Limb (tissue), 2 donors: ENCODE measurements around the gene VPS13D.
"Not testable (repeated sequence)": the region's sequence is repeated elsewhere in the genome, so short reads cannot be mapped to it uniquely, and the experiment has no call there.

Source experiments
- DNase-seq, 2 donors: peaks; one replicate each; pipeline ENCODE4 v3.0.0-alpha.2; 2016; ENCODE audit errors: extremely low spot score in 2 of 2

Gene VPS13D

DNA sequence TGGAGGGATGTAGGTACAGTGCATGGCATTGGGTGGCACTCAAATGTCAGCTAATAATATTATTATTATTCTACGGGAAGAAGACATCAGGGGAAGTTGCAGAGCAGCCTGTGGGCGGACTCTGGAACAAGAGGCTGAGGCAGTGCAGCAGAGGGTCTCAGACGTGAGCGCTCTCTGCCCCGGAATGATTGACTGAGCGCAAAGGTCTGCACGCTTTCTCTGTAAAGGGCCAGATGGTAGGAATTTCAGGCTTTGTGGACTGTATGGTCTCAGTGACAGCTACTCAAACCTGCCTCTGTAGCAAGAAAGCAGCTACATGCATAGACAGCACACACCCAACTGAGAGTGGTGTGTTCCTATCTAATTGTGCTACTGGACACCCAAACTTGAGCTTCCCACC lies 29.6 kb upstream of the VPS13D start:
- no peak for DNase-seq

DNA sequence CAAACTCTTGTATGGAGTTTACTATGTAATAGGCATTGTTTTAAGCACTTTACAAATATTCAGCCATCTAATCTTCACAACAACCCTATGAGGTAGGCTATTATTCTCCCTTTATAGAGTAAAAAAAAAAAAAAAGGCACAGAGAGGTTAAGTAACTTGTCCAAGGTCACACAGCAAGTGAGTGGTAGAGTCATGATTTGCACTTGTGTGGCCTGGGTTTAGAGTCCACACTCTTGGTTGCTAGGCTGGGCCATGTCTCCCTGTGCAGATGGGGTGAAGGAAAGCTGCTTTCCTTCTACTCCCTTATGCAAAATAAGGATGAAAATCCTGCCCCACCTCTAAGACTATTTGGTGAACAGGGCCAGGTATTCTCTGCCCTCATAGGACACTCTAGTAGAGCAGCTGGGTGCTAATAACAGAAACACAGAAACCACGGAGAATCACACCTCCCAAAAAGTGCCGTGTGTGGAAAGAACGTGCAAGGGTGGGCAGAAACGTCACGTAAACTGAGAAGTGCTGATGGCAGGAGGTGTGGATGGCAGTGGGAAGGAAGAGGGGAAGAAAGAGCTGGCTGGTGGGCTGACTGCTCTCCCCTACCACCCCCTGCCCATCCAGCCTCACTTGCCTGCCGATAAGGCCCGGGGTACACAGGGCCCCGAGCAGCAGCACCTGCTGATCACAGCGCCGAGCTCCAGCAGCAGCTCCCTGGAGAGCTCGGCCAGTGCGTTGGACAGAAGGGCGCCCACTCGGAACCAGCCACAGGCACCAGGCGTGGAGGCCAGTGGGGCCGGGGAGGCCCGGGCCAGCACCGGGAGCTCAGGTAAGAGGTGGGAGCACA lies 28.3 kb upstream of the VPS13D start:
- DNase-seq = no peak

DNA sequence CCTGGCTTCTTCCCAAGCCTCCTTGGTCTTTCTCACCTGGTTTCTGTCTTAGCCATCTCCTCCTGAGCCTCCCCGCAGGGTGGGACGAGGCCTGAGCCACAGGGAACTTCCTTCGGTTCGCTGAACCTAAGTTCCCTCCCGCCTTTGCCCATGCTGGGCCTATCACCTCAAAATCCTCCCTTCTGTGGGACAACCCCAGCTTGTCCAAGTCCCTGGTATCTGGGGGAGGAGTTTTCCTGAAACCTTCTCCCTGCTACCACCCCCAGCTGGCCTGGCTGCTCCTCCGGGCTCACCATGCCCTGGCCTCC lies 27.7 kb upstream of the VPS13D start:
- DNase-seq = no peak

DNA sequence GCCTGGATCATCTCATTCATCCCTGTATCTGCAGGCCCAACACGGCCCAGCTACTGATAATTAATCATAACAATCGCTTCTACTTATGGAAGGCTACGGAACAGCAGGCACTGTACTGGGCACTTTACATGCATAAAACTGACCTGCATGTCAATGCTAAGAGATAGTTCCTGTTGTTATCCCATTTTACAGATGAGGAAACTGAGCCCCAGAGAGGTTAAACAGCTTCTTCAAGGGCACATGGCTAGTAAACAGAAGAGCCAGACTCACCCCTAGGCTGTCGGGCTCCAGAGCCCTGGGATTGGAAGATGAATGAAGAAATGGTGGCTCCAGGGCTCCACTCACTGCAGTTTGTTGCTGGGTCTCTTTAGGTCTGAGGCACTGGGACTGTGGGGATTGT lies 27.3 kb upstream of the VPS13D start:
- no peak for DNase-seq

DNA sequence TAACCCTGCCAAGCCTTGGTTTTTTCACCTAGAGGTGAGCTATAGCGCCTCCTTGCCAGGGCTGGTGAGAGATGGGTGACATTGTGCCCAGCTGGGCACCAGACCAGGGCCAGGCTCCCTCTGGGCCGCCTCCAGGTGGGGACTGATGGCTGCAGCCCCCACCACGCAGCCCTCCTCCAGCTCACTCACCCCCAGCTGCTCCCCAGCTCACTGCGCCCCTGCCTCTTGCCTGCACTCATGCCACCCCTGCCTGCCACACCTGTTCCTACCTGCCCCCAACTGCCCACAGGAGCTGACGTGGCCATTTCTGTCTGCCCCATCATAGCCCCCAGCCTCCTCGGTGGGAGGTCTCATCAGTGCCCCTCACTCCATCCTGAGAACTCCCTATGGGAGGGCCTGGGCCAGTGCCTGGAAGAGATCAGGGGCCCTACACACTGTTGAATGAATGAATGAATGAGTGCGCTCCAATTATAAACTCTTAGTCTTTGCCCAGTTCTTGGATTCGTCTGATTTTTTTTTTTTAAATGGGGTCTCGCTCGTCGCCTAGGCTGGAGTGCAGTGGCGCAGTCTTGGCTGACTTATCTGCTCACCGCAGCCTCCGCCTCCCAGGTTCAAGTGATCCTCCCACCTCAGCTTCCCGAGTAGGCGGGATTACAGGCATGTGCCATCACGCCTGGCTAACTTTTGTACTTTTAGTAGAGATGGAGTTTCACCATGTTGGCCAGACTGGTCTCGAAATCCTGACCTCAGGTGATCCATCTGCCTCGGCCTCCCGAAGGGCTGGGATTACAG lies 26.4 kb upstream of the VPS13D start:
- DNase-seq = no peak

DNA sequence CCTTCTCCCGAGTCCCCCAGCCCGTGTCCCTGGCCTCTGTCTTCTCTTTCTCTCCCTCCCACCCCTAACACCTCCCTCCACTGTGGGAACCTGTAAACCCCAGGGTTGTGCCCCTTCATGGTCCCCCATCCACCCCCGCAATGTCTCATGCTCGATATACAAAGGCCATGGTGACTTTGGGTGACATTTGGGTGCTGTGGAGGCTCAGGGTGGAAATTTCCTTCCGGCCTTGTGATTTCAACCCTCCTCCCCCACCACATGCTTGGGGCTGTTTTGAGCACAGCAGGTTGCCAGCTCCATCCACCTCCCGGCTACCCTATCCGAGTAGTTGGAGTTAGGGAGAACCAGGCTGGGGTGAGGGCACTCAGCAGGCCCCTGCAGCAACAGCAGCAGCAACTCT lies 25.7 kb upstream of the VPS13D start:
- DNase-seq = no peak

DNA sequence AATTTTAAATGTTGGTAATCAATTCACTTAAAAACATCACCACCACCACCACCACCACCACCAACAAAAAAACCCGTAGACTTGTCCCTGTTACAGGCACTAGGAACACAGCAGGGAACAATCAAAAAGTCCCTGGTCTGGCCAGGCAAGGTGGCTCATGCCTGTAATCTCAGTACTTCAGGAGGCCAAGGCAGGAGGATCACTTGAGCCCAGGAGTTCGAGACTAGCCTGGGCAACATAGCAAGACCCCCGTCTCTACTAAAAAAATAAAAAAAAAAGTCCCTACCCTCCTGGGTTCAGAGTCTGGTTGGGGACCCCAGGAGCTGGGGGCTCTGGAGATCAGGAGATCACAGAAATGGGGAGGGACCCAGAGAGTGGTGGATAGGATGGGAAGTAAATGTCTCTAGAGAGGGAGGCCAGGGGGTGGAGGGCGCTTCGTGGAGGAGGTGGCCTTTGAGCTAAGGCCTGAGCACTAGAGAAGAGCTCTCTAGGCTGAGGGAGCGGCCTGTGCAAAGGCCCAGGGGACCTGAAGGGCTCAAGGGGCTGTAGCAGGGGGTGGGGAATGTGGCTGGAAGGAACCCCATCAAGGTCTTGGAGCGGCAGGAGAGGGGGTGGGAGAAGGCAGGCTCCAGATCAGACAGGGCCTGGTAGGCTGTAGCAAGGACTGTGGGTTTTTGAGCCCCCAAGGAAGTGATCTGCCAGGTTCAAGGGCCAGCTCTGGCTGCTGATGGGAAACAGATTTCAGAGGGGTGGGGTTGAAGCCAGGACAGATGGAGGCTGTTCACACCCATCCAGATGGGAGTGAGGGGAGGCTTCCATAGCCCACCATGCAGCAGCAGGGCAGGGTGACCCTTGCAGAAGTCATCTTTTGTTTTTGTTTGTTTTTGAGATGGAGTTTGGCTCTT lies 24.8 kb upstream of the VPS13D start:
- no peak for DNase-seq

DNA sequence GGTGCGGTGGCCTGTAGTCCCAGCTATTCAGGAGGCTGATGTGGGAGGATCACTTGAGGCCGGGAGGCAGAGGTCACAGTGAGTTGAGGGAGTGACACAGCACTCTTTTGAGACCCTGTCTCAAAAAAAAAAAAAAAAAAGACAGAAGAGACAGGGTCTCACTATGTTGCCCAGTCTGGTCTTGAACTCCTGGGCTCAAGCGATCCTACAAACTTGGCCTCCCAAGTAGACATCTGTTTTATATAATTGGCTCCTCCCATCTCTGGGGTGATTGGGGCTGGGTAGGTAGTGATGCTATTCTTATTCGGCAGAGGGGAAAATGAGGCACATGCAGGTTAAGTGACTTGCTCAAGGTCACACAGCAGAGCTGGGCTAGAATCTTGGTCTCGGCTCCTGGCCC lies 23.6 kb upstream of the VPS13D start:
- no peak for DNase-seq

DNA sequence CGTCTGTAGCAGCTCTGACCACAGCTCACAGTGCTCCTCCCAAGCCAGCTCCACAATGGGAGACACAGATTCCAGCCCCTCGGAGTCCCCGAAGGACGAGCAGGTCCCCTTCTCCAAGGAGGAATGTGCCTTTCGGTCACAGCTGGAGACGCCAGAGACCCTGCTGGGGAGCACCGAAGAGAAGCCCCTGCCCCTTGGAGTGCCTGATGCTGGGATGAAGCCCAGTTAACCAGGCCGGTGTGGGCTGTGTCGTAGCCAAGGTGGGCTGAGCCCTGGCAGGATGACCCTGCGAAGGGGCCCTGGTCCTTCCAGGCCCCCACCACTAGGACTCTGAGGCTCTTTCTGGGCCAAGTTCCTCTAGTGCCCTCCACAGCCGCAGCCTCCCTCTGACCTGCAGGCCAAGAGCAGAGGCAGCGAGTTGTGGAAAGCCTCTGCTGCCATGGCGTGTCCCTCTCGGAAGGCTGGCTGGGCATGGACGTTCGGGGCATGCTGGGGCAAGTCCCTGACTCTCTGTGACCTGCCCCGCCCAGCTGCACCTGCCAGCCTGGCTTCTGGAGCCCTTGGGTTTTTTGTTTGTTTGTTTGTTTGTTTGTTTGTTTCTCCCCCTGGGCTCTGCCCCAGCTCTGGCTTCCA lies 22.9 kb upstream of the VPS13D start:
- DNase-seq = no peak

DNA sequence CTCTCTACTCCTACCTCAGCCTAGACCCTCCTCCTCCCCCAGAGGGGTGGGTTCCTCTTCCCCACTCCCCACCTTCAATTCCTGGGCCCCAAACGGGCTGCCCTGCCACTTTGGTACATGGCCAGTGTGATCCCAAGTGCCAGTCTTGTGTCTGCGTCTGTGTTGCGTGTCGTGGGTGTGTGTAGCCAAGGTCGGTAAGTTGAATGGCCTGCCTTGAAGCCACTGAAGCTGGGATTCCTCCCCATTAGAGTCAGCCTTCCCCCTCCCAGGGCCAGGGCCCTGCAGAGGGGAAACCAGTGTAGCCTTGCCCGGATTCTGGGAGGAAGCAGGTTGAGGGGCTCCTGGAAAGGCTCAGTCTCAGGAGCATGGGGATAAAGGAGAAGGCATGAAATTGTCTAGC lies 21.6 kb upstream of the VPS13D start:
- no peak for DNase-seq

DNA sequence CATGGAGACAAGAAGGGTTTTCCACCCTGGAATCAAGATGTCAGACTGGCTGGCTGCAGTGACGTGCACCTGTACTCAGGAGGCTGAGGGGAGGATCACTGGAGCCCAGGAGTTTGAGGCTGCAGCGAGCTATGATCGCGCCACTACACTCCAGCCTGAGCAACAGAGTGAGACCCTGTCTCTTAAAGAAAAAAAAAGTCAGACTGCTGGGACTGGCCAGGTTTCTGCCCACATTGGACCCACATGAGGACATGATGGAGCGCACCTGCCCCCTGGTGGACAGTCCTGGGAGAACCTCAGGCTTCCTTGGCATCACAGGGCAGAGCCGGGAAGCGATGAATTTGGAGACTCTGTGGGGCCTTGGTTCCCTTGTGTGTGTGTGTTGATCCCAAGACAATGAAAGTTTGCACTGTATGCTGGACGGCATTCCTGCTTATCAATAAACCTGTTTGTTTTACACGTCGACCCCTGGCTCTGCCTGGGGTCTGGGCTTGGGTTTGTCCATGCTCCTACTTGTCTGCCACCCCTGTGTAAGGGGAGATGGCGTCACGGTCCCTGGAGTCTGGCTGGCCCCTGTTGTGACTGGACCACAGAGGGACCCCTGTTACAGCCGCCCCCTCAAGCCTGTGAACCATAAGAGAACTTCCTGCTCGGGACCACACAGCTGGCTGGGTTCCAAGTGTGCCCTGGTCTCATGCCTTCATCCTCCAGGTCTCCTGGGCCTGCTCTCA lies 20.9 kb upstream of the VPS13D start:
- DNase-seq = peak; percentile 75 to 93

DNA sequence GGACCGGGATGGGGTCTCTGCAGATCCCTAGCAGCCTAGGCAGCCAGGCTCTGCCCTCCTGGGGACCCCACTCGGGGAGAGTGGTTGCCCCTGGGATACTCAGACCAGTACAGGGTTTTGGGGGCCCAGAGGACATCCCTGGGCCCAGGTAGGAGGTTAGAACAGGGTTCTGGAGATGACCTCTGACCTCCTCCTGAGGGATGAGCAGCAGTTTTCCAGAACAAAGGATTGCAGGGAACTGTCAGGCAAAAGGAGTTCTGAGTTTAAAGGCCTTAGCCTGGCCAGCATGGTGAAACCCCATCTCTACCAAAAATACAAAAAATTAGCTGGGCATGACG lies 20.4 kb upstream of the VPS13D start:
- no peak for DNase-seq

DNA sequence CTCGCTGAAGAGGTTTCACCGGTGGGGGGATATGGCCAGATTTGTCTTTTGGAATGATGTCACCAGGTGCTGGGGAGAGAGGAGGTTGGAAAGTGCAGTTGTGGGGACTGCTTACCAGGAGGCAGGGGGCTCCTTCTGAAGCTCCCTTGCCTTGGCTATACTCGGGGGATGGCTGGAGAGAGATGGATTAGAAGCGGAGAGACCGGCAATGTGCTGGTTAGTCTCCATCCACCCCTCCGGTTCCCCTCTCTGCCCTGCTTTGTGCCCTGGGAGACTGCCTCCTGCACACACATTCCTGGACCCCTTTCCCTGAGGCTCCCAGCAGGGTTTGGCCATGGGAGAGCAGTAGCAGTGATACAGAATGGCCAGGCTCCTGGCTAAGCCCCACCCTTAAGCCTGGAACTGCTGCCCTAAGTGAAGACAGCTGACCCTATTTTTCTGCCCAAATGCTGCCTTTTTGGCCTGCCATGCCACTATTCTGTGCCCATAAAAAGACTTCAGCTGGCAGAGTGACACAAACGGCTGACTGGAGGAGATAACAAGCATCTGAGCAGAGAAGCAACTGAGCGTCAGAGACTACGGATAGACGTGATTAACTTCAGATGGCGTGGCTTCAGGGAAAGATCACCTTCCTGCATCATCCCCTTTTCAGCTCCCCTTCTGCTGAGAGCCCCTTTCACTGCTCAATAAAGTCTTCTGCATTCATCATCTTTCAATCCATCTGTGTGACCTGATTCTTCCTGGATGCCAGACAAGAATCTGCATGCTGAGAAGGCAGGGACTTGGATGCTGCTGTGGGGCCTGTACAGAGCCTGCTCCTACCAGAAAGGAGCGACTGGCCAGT lies 14.5 kb upstream of the VPS13D start:
- DNase-seq = no peak

DNA sequence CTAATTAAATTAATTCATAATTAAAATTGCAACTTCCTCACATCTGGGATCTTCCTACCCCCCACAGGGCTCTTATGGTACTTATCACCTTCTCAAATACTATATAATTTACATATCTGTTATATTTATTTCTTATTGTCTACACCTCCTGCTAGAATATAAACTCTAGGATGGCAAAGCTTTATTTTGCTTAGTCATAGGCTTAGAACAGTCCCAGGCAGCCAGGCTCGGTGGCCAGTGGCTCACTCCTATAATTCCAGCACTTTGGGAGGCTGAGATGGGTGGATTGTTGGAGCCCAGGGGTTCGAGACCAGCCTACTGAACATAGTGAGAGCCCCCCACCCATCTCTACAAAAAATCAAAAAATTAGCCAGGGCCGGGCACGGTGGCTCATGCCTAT lies 10.0 kb upstream of the VPS13D start:
- DNase-seq = no peak

DNA sequence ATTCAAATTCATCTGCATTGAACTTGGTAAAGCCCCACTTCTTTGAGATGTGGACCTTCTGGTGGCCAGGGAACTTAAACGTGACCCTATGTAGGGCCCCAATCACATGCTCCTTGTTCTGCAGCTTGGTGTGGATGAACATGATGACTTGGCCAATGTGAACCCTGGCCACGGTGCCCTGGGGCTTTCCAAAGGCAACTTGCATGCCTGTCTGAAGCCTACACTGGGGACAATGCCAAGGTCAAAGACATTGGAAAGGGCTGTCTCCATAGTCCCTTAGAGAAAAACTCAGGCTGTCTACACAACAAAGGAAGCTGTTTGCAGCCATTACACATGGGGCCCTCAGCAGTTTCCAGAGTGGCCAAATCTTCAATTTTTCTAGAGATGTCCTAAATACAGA lies 8.9 kb upstream of the VPS13D start:
- DNase-seq = no peak

DNA sequence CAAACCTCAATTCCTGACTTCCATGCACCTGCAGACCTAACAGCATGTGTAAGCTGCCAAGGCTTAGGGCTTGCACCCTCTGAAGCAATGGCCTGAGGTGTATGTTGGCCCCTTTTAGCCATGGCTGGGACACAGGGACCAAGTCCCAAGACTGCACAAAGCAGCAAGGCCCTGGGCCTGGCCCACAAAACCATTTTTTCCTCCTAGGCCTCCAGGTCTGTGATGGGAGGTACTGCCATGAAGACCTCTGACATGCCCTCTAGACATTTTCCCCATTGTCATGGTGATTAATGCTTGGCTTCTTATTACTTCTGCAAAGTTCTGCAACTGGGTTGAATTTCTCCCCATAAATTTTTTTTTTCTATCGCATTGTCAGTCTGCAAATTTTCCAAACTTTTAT lies 7.1 kb upstream of the VPS13D start:
- not testable (repeated sequence) for DNase-seq

DNA sequence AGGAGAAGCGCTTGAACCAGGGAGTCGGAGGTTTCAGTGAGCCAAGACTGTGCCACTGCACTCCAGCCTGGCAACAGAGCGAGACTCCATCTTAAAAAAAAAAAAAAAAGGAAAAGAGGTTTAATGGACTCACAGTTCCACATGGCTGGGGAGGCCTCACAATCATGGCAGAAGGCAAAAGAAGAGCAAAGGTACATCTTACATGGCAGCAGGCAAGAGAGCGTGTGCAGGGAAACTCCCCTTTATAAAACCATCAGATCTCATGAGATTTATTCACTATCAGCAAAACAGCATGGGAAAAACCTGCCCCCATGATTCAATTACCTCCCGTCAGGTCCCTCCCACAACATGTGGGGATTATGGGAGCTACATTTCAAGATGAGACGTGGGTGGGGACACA lies 5.7 kb upstream of the VPS13D start:
- DNase-seq = not testable (repeated sequence)

DNA sequence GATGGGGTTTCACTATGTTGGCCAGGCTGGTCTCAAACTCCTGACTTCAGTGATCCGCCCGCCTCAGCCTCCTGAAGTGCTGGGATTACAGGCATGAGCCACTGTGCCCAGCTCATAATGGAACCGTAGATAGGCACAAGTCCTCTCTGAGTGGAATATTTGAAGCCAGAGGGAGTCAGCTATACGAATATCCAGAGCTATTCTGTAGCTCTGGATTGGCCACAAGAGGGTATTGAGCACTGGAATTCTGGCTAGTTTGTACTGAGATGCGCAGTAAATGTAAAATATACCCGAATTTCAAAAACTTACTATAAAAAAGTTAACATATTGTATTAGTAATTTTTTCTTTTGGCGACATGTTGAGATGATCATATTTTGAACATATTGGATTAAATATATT lies 851 bp upstream of the VPS13D start:
- no peak for DNase-seq

DNA sequence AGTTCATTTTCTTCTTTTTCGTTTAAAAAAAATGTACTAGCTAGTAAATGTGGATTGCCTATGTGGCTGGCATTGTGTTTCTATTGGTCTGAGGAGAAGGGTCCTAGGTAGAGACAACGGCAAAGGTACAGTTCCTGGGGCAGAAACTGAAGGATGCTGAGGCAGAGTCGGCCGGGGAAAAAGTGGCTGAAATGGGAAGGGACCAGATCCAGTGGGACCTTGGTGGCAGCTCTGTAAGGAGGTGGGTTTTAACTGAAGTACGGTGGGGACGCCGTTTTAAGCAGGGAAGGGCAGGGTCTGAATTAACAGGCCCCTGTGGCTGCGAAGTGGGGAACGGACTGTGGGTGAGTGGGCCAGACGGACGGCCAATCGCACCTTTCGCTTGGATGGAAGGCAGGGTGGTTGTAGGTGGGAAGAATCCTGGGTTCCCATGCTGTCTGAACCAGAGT lies 420 bp upstream of the VPS13D start:
- DNase-seq = no peak
